ENCODE data around the gene CLUH. TPM values are rescaled to one million over a fixed set of nuclear protein-coding genes. Genes with fewer than 3 reads are reported as not detected.

Gene CLUH
- polyA plus RNA-seq, 1 donor (not counting 4 experiments of a cell fraction or from before 2014, with no cell fraction given) = 24.0 TPM

- Histone ChIP-seq H3K27me3 (ENCODE audit: control insufficient read depth, extremely low read depth, insufficient read depth, low read length) (peaks cover 22% of the 10 kb centered on the region), H4K20me1 (ENCODE audit: control insufficient read depth, extremely low read depth, insufficient read depth, low read length) (no peaks in the 10 kb centered on the region), H3K4me2 (ENCODE audit: control insufficient read depth, extremely low read depth, insufficient read depth, low read depth, low read length) (no peak overlapping the region), H3K4me3 (ENCODE audit: control insufficient read depth in 2 of 3, extremely low read depth in 1 of 3, insufficient read depth in 2 of 3, low read depth in 1 of 3, low read length in 3 of 3) (no peak overlapping the region), H3K9me3 (ENCODE audit: control insufficient read depth, low read depth, low read length) (no peaks in the 10 kb centered on the region), H3K9ac (ENCODE audit: control insufficient read depth, extremely low read depth, insufficient read depth, low read length) (no peak overlapping the region), H2AFZ (ENCODE audit: control insufficient read depth, low read length) (no peak overlapping the region), H3K9me1 (ENCODE audit: control insufficient read depth, extremely low read depth, insufficient read depth, low read length) (no peaks in the 10 kb centered on the region), H3K4me1 (ENCODE audit: control insufficient read depth, extremely low read depth, insufficient read depth, low read length) (no peaks in the 10 kb centered on the region), H3K79me2 (ENCODE audit: control insufficient read depth, insufficient read depth, low read length) (no peaks in the 10 kb centered on the region), H3K27ac (ENCODE audit: control insufficient read depth, insufficient read depth, low read length) (no peak overlapping the region), H3K36me3 (ENCODE audit: control insufficient read depth in 2 of 2, extremely low read depth in 1 of 2, insufficient read depth in 2 of 2, low read length in 2 of 2) (no peaks in the 10 kb centered on the region)
- dilution Hi-C loops (cut with MboI; ENCODE audit: extremely low pct_ligation_motif_present, low sequenced_read_pairs) = no loop called here
- no peak for FAIRE-seq
- TF ChIP-seq EZH2 (IDR thresholded peaks at IDR 0.05; ENCODE audit: low read length) (no peak), CTCF (optimal IDR thresholded peaks at IDR 0.05 in 1 of 3, IDR thresholded peaks at IDR 0.05 in 1 of 3, conservative IDR thresholded peaks at IDR 0.05 in 1 of 3; ENCODE audit: extremely low read depth in 1 of 3, insufficient read depth in 2 of 3, low read length in 3 of 3) (no peak)
- no peak for DNase-seq (ENCODE audit: low read depth, low spot score)
These were observed 10.0 kb upstream of the CLUH start for GRCh38 chr17:2721603-2722002.

GRCh38 chr17:2719861-2720260 is 8.3 kb upstream of the CLUH start:
- Histone ChIP-seq H3K9ac (ENCODE audit: control insufficient read depth, extremely low read depth, insufficient read depth, low read length) (no peak overlapping the region), H2AFZ (ENCODE audit: control insufficient read depth, low read length) (no peak overlapping the region), H3K36me3 (ENCODE audit: control insufficient read depth in 2 of 2, extremely low read depth in 1 of 2, insufficient read depth in 2 of 2, low read length in 2 of 2) (no peaks in the 10 kb centered on the region), H3K79me2 (ENCODE audit: control insufficient read depth, insufficient read depth, low read length) (no peaks in the 10 kb centered on the region), H3K27me3 (ENCODE audit: control insufficient read depth, extremely low read depth, insufficient read depth, low read length) (peaks cover 17% of the 10 kb centered on the region), H3K4me3 (ENCODE audit: control insufficient read depth in 2 of 3, extremely low read depth in 1 of 3, insufficient read depth in 2 of 3, low read depth in 1 of 3, low read length in 3 of 3) (no peak overlapping the region), H3K27ac (ENCODE audit: control insufficient read depth, insufficient read depth, low read length) (no peak overlapping the region), H3K4me2 (ENCODE audit: control insufficient read depth, extremely low read depth, insufficient read depth, low read depth, low read length) (no peak overlapping the region), H4K20me1 (ENCODE audit: control insufficient read depth, extremely low read depth, insufficient read depth, low read length) (no peaks in the 10 kb centered on the region), H3K9me3 (ENCODE audit: control insufficient read depth, low read depth, low read length) (no peaks in the 10 kb centered on the region), H3K9me1 (ENCODE audit: control insufficient read depth, extremely low read depth, insufficient read depth, low read length) (no peaks in the 10 kb centered on the region), H3K4me1 (ENCODE audit: control insufficient read depth, extremely low read depth, insufficient read depth, low read length) (no peaks in the 10 kb centered on the region)
- FAIRE-seq (no peak), DNase-seq (ENCODE audit: low read depth, low spot score) (no peak)
- dilution Hi-C loops (cut with MboI; ENCODE audit: extremely low pct_ligation_motif_present, low sequenced_read_pairs) = no loop called here
- TF ChIP-seq CTCF (optimal IDR thresholded peaks at IDR 0.05 in 1 of 3, IDR thresholded peaks at IDR 0.05 in 1 of 3, conservative IDR thresholded peaks at IDR 0.05 in 1 of 3; ENCODE audit: extremely low read depth in 1 of 3, insufficient read depth in 2 of 3, low read length in 3 of 3) (no peak), EZH2 (IDR thresholded peaks at IDR 0.05; ENCODE audit: low read length) (no peak)

All from keratinocyte (primary cell).